HepG2 (cell line): ENCODE results near the gene FNDC3B. TPM values are rescaled to one million over a fixed set of nuclear protein-coding genes. Genes with fewer than 3 reads are reported as not detected.

ENCODE experiments used
- ATAC-seq: fragments of 200-7000 bp; cut with Tn5 transposase; 3 replicates; pipeline ENCODE4 v1.9.1; 2020; ENCODE audit warnings: mild to moderate bottlenecking, moderate library complexity
- BruUV-seq: library from RNA; stranded (reverse); fragments of 400-500 nt; replicated peaks from 2 replicates; lab custom pipeline; 2021; lab: Mats Ljungman, UMichigan
- CTCF ChIA-PET: fragments of 300-600 bp; formaldehyde crosslinking; extraction: SDS; loops from one replicate; lab custom pipeline; 2021; ENCODE audit warnings: low total read pairs, inconsistent platforms, low intra/inter-chr PET ratio; lab: Yijun Ruan, JAX
- POLR2A ChIA-PET: fragments of 350-600 bp; sonication (Branson Sonifier 250); formaldehyde crosslinking; loops from one replicate; lab custom pipeline; 2020; ENCODE audit warnings: antibody characterized with exemption, inconsistent platforms; lab: Yijun Ruan, JAX
- DNase-seq: peaks from one replicate; pipeline ENCODE4 v3.0.0-alpha.2; 2015; ENCODE audit warnings: low spot score
- FAIRE-seq: peaks from 3 replicates; lab custom pipeline; 2011; peaks lifted over from hg19 to GRCh38; lab: Jason Lieb, UNC
- H2AFZ ChIP-seq: one replicate; pipeline ENCODE4 v1.6.1; 2011; ENCODE audit warnings: low read length, inconsistent platforms
- H3K27ac ChIP-seq: fragments of 300-600 bp; 3 replicates; pipeline ENCODE4 v1.8.0; 2011; ENCODE audit warnings: mixed run types, mild to moderate bottlenecking, mixed read lengths, low read length, inconsistent platforms; ENCODE audit not compliant: insufficient read depth; ENCODE audit errors: extremely low read length
- H3K27me3 ChIP-seq, 2 experiments: fragments of 200-600 bp in 1 of 2; 2 replicates in 1 of 2; 3 replicates in 1 of 2; pipeline versions ENCODE4 v1.6.0 to v1.8.0; 2011; ENCODE audit warnings: low read length in 2 of 2, mild to moderate bottlenecking in 2 of 2, moderate library complexity in 2 of 2, inconsistent platforms in 1 of 2; ENCODE audit not compliant: insufficient read depth in 2 of 2, control insufficient read depth in 1 of 2
- H3K36me3 ChIP-seq, 2 experiments: fragments of 200-600 bp in 1 of 2; replicated peaks in 1 of 2; 2 replicates in 1 of 2; 3 replicates in 1 of 2; pipeline versions ENCODE4 v1.5.1 to v1.8.0; 2011; ENCODE audit warnings: low read length in 2 of 2, inconsistent platforms in 1 of 2; ENCODE audit not compliant: insufficient read depth in 2 of 2, control insufficient read depth in 1 of 2
- H3K4me1 ChIP-seq: 2 replicates; pipeline ENCODE4 v1.5.1; 2012; ENCODE audit warnings: low read length, inconsistent platforms; ENCODE audit not compliant: insufficient read depth
- H3K4me2 ChIP-seq: 2 replicates; pipeline ENCODE4 v1.6.0; 2011; ENCODE audit warnings: low read depth, low read length, inconsistent platforms
- H3K4me3 ChIP-seq, 3 experiments: fragments of 200-600 bp in 1 of 3; sonication (generic), shearing (Covaris generic) in 1 of 3; replicated peaks in 1 of 3; 2 replicates each; pipeline ENCODE4 v1.5.1; 2011 to 2016; ENCODE audit warnings: low read length in 3 of 3, inconsistent platforms in 2 of 3, low read depth in 2 of 3, mild to moderate bottlenecking in 2 of 3, control low read depth in 1 of 3, mixed read lengths in 1 of 3; ENCODE audit not compliant: insufficient read depth in 1 of 3
- H3K79me2 ChIP-seq: one replicate; pipeline ENCODE4 v1.6.1; 2011; ENCODE audit warnings: low read length, inconsistent platforms; ENCODE audit not compliant: insufficient read depth
- H3K9ac ChIP-seq: 2 replicates; pipeline ENCODE4 v1.6.0; 2011; ENCODE audit warnings: mild to moderate bottlenecking, low read depth, low read length, inconsistent platforms; ENCODE audit not compliant: insufficient read depth
- H3K9me3 ChIP-seq: 2 replicates; pipeline ENCODE4 v1.5.1; 2012; ENCODE audit warnings: mild to moderate bottlenecking, low read length
- H4K20me1 ChIP-seq: 2 replicates; pipeline ENCODE4 v1.6.0; 2011; ENCODE audit warnings: inconsistent platforms, mild to moderate bottlenecking, low read length, moderate library complexity; ENCODE audit not compliant: insufficient read depth
- KLF6 ChIP-seq: IDR thresholded peaks from 2 replicates; pipeline ENCODE4 v1.8.0; 2016; ENCODE audit warnings: missing biosample characterization, missing genetic modification reagents
- in situ Hi-C: cut with HindIII; loops from 2 replicates; pipeline ENCODE4 v1.10.0; 2017; ENCODE audit warnings: low pct_unique_long_range_greater_than_20kb; ENCODE audit not compliant: extremely low pct_ligation_motif_present
- intact Hi-C: fragments of 100-400 bp; cut with micrococcal nuclease; formaldehyde crosslinking; loops from one replicate; pipeline ENCODE4 v1.10.0; 2022; ENCODE audit not compliant: unreplicated experiment
- polyA plus RNA-seq, 8 experiments: library from polyadenylated mRNA; depleted of rRNA in 3 of 8; stranded (reverse) in 7 of 8; unstranded in 1 of 8; fragments of >200 nt; fragmentation: Illumina TruSeq in 4 of 8; extraction: Trizol in 4 of 8; gene quantifications; 2 replicates each; pipeline versions ENCODE4 v1.2.1 to v1.2.3, GENCODE V29; 2011 to 2016; ENCODE audit warnings: low read depth in 4 of 8, missing spikeins in 1 of 8, mixed read lengths in 1 of 8; ENCODE audit not compliant: insufficient read depth in 1 of 8
- total RNA-seq, 5 experiments: library from RNA; depleted of rRNA; stranded (reverse); fragments of >200 nt; fragmentation: Illumina TruSeq; extraction: Trizol; gene quantifications; 2 replicates each; pipeline ENCODE4 v1.2.3, GENCODE V29; 2016; ENCODE audit warnings: low read depth in 1 of 5
- TF ChIP-seq, protein P1 (sequence below): sonication (generic); formaldehyde crosslinking; IDR thresholded peaks from 2 replicates; pipeline ENCODE4 v1.4.0; 2020; ENCODE audit warnings: mild to moderate bottlenecking, missing genetic modification reagents
- TF ChIP-seq, protein P2 (sequence below): sonication (generic); formaldehyde crosslinking; IDR thresholded peaks from 2 replicates; pipeline ENCODE4 v1.4.0; 2020; ENCODE audit warnings: missing genetic modification reagents, low read depth, mild to moderate bottlenecking, borderline replicate concordance

FNDC3B gene
- total and polyA plus RNA-seq, 2 of the 13 experiments (the other 11 are each of a cell fraction or from before 2014, with no cell fraction given) = 74.8 to 103 TPM

- no peak overlapping the region for H3K4me3 ChIP-seq
- ATAC-seq (no peak), FAIRE-seq (no peak), DNase-seq (no peak)
- no TSS peak for BruUV-seq
- H3K27ac ChIP-seq = no peak overlapping the region
- TF ChIP-seq KLF6 (CRISPR knock-in tag) = no peak
- TF ChIP-seq, protein P1, sequence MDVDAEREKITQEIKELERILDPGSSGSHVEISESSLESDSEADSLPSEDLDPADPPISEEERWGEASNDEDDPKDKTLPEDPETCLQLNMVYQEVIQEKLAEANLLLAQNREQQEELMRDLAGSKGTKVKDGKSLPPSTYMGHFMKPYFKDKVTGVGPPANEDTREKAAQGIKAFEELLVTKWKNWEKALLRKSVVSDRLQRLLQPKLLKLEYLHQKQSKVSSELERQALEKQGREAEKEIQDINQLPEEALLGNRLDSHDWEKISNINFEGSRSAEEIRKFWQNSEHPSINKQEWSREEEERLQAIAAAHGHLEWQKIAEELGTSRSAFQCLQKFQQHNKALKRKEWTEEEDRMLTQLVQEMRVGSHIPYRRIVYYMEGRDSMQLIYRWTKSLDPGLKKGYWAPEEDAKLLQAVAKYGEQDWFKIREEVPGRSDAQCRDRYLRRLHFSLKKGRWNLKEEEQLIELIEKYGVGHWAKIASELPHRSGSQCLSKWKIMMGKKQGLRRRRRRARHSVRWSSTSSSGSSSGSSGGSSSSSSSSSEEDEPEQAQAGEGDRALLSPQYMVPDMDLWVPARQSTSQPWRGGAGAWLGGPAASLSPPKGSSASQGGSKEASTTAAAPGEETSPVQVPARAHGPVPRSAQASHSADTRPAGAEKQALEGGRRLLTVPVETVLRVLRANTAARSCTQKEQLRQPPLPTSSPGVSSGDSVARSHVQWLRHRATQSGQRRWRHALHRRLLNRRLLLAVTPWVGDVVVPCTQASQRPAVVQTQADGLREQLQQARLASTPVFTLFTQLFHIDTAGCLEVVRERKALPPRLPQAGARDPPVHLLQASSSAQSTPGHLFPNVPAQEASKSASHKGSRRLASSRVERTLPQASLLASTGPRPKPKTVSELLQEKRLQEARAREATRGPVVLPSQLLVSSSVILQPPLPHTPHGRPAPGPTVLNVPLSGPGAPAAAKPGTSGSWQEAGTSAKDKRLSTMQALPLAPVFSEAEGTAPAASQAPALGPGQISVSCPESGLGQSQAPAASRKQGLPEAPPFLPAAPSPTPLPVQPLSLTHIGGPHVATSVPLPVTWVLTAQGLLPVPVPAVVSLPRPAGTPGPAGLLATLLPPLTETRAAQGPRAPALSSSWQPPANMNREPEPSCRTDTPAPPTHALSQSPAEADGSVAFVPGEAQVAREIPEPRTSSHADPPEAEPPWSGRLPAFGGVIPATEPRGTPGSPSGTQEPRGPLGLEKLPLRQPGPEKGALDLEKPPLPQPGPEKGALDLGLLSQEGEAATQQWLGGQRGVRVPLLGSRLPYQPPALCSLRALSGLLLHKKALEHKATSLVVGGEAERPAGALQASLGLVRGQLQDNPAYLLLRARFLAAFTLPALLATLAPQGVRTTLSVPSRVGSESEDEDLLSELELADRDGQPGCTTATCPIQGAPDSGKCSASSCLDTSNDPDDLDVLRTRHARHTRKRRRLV (CRISPR knock-in tag) = no peak
- TF ChIP-seq, protein P2, sequence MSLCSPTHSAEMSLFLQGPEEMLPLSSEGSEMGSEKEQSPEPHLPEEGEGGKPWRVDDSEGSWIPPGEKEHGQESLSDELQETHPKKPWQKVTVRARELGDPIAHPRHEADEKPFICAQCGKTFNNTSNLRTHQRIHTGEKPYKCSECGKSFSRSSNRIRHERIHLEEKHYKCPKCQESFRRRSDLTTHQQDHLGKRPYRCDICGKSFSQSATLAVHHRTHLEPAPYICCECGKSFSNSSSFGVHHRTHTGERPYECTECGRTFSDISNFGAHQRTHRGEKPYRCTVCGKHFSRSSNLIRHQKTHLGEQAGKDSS = no peak
- H3K9me3 ChIP-seq = no peaks in the 10 kb centered on the region
- ChIA-PET CTCF (no interaction called here), POLR2A (no interaction called here)
- peaks cover 41% of the 10 kb centered on the region for H3K79me2 ChIP-seq
- no peak overlapping the region for H3K4me2 ChIP-seq
- H3K36me3 ChIP-seq = no peaks in the 10 kb centered on the region
- H3K4me1 ChIP-seq = peaks cover 56% of the 10 kb centered on the region
- intact Hi-C loops (loop anchor here (5.0 kb wide), 1 partner anchor 99 kb away; no protein-coding TSS in a partner anchor), in situ Hi-C loops (loop anchor here (10.0 kb wide), 1 partner anchor 192 kb away; the partner anchor contains the start of gene TMEM212)
- no peaks in the 10 kb centered on the region; a peak in 1 of 5 replicates for H3K27me3 ChIP-seq
- no peak overlapping the region for H3K9ac ChIP-seq
- peak overlapping the region; percentile 2 for H2AFZ ChIP-seq
- H4K20me1 ChIP-seq = no peaks in the 10 kb centered on the region
These were observed 2.7 kb upstream of the FNDC3B start for GRCh38 chr3:172036541-172037215.
